Measurements from ENCODE around the gene GFI1B.

GFI1B gene

GRCh38 chr9:132943651-132944293 lies 34.7 kb upstream of the GFI1B start:
- CTCF ChIA-PET = interaction anchor here (0.7 to 1.8 kb wide), 4 partner anchors 12 to 145 kb away, joined by 3 to 6 read pairs (median 4); partner anchors contain the start of gene GFI1B

GRCh38 chr9:132944294-132945185 lies 34.0 kb upstream of the GFI1B start, which contains the start of gene TSC1:
TSC1 (minus strand) TSS chr9:132944616; CDS start chr9:132928872, 15,744 bp downstream.
- Histone ChIP-seq H3K4me3 (ENCODE audit: low read depth, low read length) (peak within 1 kb of the TSS; percentile 97), H3K9me3 (ENCODE audit: control insufficient read depth, insufficient read depth, low read depth, low read length) (no peaks in the 10 kb centered on the region), H3K27ac (ENCODE audit: extremely low read depth, low read depth, low read length) (peak within 1 kb of the TSS; percentile 98), H3K36me3 (ENCODE audit: control insufficient read depth in 2 of 2, insufficient read depth in 1 of 2, low read length in 2 of 2) (no peaks in the 10 kb centered on the region), H3K4me1 (ENCODE audit: control insufficient read depth, insufficient read depth, low read length) (peaks cover 14% of the 10 kb centered on the region)
- ChIA-PET POLR2A (interaction anchor here (0.5 to 2.2 kb wide), 15 partner anchors 9 to 1821 kb away, joined by 3 to 16 read pairs (median 3); partner anchors contain the start of genes AK8, DDX31, GTF3C5 and SETX), CTCF (interaction anchor here (1.8 kb wide), 1 partner anchor 33 kb away, joined by 6 read pairs; the partner anchor contains the start of gene GFI1B)
- TF ChIP-seq ZNF768 (tag by site-specific recombination; IDR thresholded peaks at IDR 0.05) = no peak
- TF ChIP-seq ZBTB7A (tag by site-specific recombination; IDR thresholded peaks at IDR 0.05; ENCODE audit: low read depth) = peak; percentile 98
- no peak for TF ChIP-seq ZNF837 (tag by site-specific recombination; IDR thresholded peaks at IDR 0.05)
- TF ChIP-seq ZNF302 (tag by site-specific recombination; IDR thresholded peaks at IDR 0.05; ENCODE audit: low read depth) = no peak
- TF ChIP-seq PBX3 (CRISPR knock-in tag; IDR thresholded peaks at IDR 0.05) = no peak
- TF ChIP-seq ZNF169 (tag by site-specific recombination; IDR thresholded peaks at IDR 0.05) = 0 out of 2 replicates have a peak, but pooled peaks have one; percentile 30
- TF ChIP-seq ZSCAN4 (tag by site-specific recombination; IDR thresholded peaks at IDR 0.05) = peak; percentile 64
- peak; percentile 98 for TF ChIP-seq ZXDB (tag by site-specific recombination; IDR thresholded peaks at IDR 0.05)
- TF ChIP-seq ZBTB17 (tag by site-specific recombination; IDR thresholded peaks at IDR 0.05) = peak; percentile 85
- peak; percentile 85 for TF ChIP-seq PATZ1 (tag by site-specific recombination; IDR thresholded peaks at IDR 0.05)
- no peak for TF ChIP-seq ZNF830 (tag by site-specific recombination; IDR thresholded peaks at IDR 0.05; ENCODE audit: low read depth)
- peak; percentile 79; the same call in 1 of the 2 replicates for TF ChIP-seq ZNF280D (tag by site-specific recombination; IDR thresholded peaks at IDR 0.05)
- TF ChIP-seq ZNF585B (tag by site-specific recombination; IDR thresholded peaks at IDR 0.05) = no peak
- no peak for TF ChIP-seq ZNF473 (tag by site-specific recombination; IDR thresholded peaks at IDR 0.05)
- peak; percentile 49; the same call in 1 of the 2 replicates for TF ChIP-seq ZNF600 (tag by site-specific recombination; IDR thresholded peaks at IDR 0.05)
- TF ChIP-seq HOXA7 (CRISPR knock-in tag; IDR thresholded peaks at IDR 0.05; ENCODE audit: borderline replicate concordance) = no peak
- TF ChIP-seq ZNF280C (tag by site-specific recombination; IDR thresholded peaks at IDR 0.05) = no peak
- no peak for TF ChIP-seq GLI2 (tag by site-specific recombination; IDR thresholded peaks at IDR 0.05; ENCODE audit: borderline replicate concordance, low read depth)

More at GRCh38 chr9:132943651-132944293, 34.7 kb upstream of the GFI1B start:
- peak overlapping the region; percentile 97 for H3K4me3 ChIP-seq (ENCODE audit: low read depth, low read length)
- POLR2A ChIA-PET = interaction anchor here (0.6 to 2.2 kb wide), 8 partner anchors 8 to 589 kb away, joined by 3 to 16 read pairs (median 3); partner anchors contain the start of genes AK8, DDX31, GTF3C5 and SETX
- H3K4me1 ChIP-seq (ENCODE audit: control insufficient read depth, insufficient read depth, low read length) = peaks cover 14% of the 10 kb centered on the region
- no peaks in the 10 kb centered on the region for H3K9me3 ChIP-seq (ENCODE audit: control insufficient read depth, insufficient read depth, low read depth, low read length)
- H3K27ac ChIP-seq (ENCODE audit: extremely low read depth, low read depth, low read length) = peak overlapping the region; percentile 98
- TF ChIP-seq MZF1 (tag by site-specific recombination; IDR thresholded peaks at IDR 0.05; ENCODE audit: borderline replicate concordance) = peak; percentile 48; the same call in 1 of the 2 replicates
- TF ChIP-seq ZNF658 (tag by site-specific recombination; IDR thresholded peaks at IDR 0.05) = no peak
- no peak for TF ChIP-seq ZNF621 (tag by site-specific recombination; IDR thresholded peaks at IDR 0.05)
- TF ChIP-seq ZNF114 (tag by site-specific recombination; IDR thresholded peaks at IDR 0.05) = no peak
- H3K36me3 ChIP-seq (ENCODE audit: control insufficient read depth in 2 of 2, insufficient read depth in 1 of 2, low read length in 2 of 2) = no peaks in the 10 kb centered on the region
